Liver (tissue), 9 donors: ENCODE results near the gene ACP7. TPM values are rescaled to one million over a fixed set of nuclear protein-coding genes. Genes with fewer than 3 reads are reported as not detected.

Source experiments
- DNase-seq: peaks from one replicate; pipeline ENCODE4 v3.0.0-alpha.2; 2017; ENCODE audit warnings: low spot score
- H3K27ac ChIP-seq, 2 donors: one replicate each; pipeline ENCODE4 v1.7.0; 2013; ENCODE audit warnings: inconsistent platforms in 2 of 2, low read length in 2 of 2, control low read depth in 1 of 2, low read depth in 1 of 2, mild to moderate bottlenecking in 1 of 2
- H3K27me3 ChIP-seq, 4 donors: one replicate each; pipeline versions ENCODE4 v1.6.1 to v1.7.0; 2013; ENCODE audit warnings: low read length in 3 of 4, inconsistent platforms in 1 of 4, mild to moderate bottlenecking in 1 of 4, moderate library complexity in 1 of 4; ENCODE audit not compliant: control insufficient read depth in 4 of 4, insufficient read depth in 4 of 4
- H3K36me3 ChIP-seq, 4 donors: one replicate each; pipeline versions ENCODE4 v1.6.1 to v1.7.0; 2013; ENCODE audit warnings: low read length in 3 of 4, mild to moderate bottlenecking in 3 of 4, low read depth in 1 of 4, moderate library complexity in 1 of 4; ENCODE audit not compliant: control insufficient read depth in 4 of 4, insufficient read depth in 3 of 4
- H3K4me1 ChIP-seq, 4 donors: one replicate each; pipeline versions ENCODE4 v1.6.1 to v1.7.0; 2013; ENCODE audit warnings: low read length in 3 of 4, mild to moderate bottlenecking in 3 of 4, moderate library complexity in 1 of 4; ENCODE audit not compliant: control insufficient read depth in 4 of 4, insufficient read depth in 4 of 4
- H3K4me3 ChIP-seq, 3 donors: one replicate each; pipeline versions ENCODE4 v1.6.1 to v1.7.0; 2013; ENCODE audit warnings: low read length in 3 of 3, control low read depth in 1 of 3, low read depth in 1 of 3, mild to moderate bottlenecking in 1 of 3
- H3K9ac ChIP-seq, 2 donors: one replicate each; pipeline ENCODE4 v1.7.0; 2013; ENCODE audit warnings: low read length in 2 of 2, mild to moderate bottlenecking in 2 of 2, moderate library complexity in 2 of 2, control low read depth in 1 of 2, low read depth in 1 of 2
- H3K9me3 ChIP-seq, 4 donors: one replicate each; pipeline versions ENCODE4 v1.6.1 to v1.7.0; 2013; ENCODE audit warnings: low read length in 3 of 4; ENCODE audit not compliant: control insufficient read depth in 4 of 4
- EGR1 ChIP-seq, 2 donors: IDR thresholded peaks; 2 replicates each; pipeline ENCODE4 v1.6.1; 2016 to 2018; ENCODE audit warnings: antibody characterized with exemption in 2 of 2, low read depth in 2 of 2
- FOXA2 ChIP-seq: IDR thresholded peaks from 2 replicates; pipeline ENCODE4 v1.6.1; 2016; ENCODE audit warnings: antibody characterized with exemption
- GABPA ChIP-seq, 2 donors: IDR thresholded peaks in 1 of 2; conservative IDR thresholded peaks in 1 of 2; 2 replicates each; pipeline ENCODE4 v1.6.1; 2016; ENCODE audit warnings: antibody characterized with exemption in 2 of 2, mild to moderate bottlenecking in 1 of 2, moderate library complexity in 1 of 2
- HNF4A ChIP-seq, 2 donors: conservative IDR thresholded peaks; 2 replicates each; pipeline ENCODE4 v1.6.1; 2016; ENCODE audit warnings: antibody characterized with exemption in 2 of 2, mild to moderate bottlenecking in 2 of 2
- JUND ChIP-seq, 2 donors: IDR thresholded peaks; 2 replicates each; pipeline ENCODE4 v1.6.1; 2016; ENCODE audit warnings: antibody characterized with exemption in 2 of 2
- NR2F2 ChIP-seq: IDR thresholded peaks from 2 replicates; pipeline ENCODE4 v1.6.1; 2016; ENCODE audit warnings: antibody characterized with exemption
- RAD21 ChIP-seq, 2 donors: IDR thresholded peaks; 2 replicates each; pipeline ENCODE4 v1.6.1; 2016; ENCODE audit warnings: antibody characterized with exemption in 2 of 2, mild to moderate bottlenecking in 2 of 2
- RXRA ChIP-seq, 2 donors: IDR thresholded peaks; 2 replicates each; pipeline ENCODE4 v1.6.1; 2017 to 2018; ENCODE audit warnings: antibody characterized with exemption in 2 of 2, mild to moderate bottlenecking in 1 of 2
- SP1 ChIP-seq: IDR thresholded peaks from 2 replicates; pipeline ENCODE4 v1.6.1; 2018; ENCODE audit warnings: antibody characterized with exemption, mild to moderate bottlenecking
- TAF1 ChIP-seq: conservative IDR thresholded peaks from 2 replicates; pipeline ENCODE4 v1.6.1; 2016; ENCODE audit warnings: antibody characterized with exemption, mild to moderate bottlenecking
- YY1 ChIP-seq: IDR thresholded peaks from 2 replicates; pipeline ENCODE4 v1.6.1; 2016; ENCODE audit warnings: antibody characterized with exemption, mild to moderate bottlenecking
- WGBS: extraction: QIAGEN DNeasy Blood & Tissue Kit; methylation state at CpG from one replicate; pipeline ENCODE4 v1.1.7; 2013; 5-methylcytosine and 5-hydroxymethylcytosine counted together
- polyA plus RNA-seq, 2 donors: library from polyadenylated mRNA; stranded (reverse) in 1 of 2; unstranded in 1 of 2; fragments of 200-250 nt in 1 of 2; fragments of >200 nt in 1 of 2; fragmentation: Nextera tagmentation in 1 of 2; extraction: Ambion mirVana in 1 of 2; gene quantifications; one replicate each; pipeline versions ENCODE4 v1.2.1 to v1.2.3, GENCODE V29; 2013 to 2015
- total RNA-seq, 2 donors: library from RNA; depleted of rRNA; stranded (reverse); fragments of >200 nt; gene quantifications; one replicate each; pipeline ENCODE4 v1.2.3, GENCODE V29; 2014
- TF ChIP-seq, protein P1 (sequence below): fragments of 150-350 bp; IDR thresholded peaks from 2 replicates; pipeline ENCODE4 v1.5.1; 2017; ENCODE audit warnings: improper control_type of control experiment, low read depth, low read length; ENCODE audit not compliant: missing input control
- TF ChIP-seq, protein P2 (sequence below): IDR thresholded peaks from 2 replicates; pipeline ENCODE4 v1.6.1; 2016; ENCODE audit warnings: antibody characterized with exemption
- TF ChIP-seq, protein P3 (sequence below): IDR thresholded peaks from 2 replicates; pipeline ENCODE4 v1.6.1; 2016; ENCODE audit warnings: antibody characterized with exemption
- TF ChIP-seq, protein P4 (sequence below): IDR thresholded peaks from 2 replicates; pipeline ENCODE4 v1.6.1; 2016; ENCODE audit warnings: antibody characterized with exemption
- TF ChIP-seq, protein P5 (sequence below): IDR thresholded peaks from 2 replicates; pipeline ENCODE4 v1.6.1; 2016; ENCODE audit warnings: antibody characterized with exemption, mild to moderate bottlenecking
- donor health status: healthy.
- donor health status: healthy.
- donor health status: healthy.
- donor health status: healthy.
- donor health status: healthy.

ACP7 gene
- total and polyA plus RNA-seq, 4 donors, result 0.05 TPM; not detected in 3

DNA sequence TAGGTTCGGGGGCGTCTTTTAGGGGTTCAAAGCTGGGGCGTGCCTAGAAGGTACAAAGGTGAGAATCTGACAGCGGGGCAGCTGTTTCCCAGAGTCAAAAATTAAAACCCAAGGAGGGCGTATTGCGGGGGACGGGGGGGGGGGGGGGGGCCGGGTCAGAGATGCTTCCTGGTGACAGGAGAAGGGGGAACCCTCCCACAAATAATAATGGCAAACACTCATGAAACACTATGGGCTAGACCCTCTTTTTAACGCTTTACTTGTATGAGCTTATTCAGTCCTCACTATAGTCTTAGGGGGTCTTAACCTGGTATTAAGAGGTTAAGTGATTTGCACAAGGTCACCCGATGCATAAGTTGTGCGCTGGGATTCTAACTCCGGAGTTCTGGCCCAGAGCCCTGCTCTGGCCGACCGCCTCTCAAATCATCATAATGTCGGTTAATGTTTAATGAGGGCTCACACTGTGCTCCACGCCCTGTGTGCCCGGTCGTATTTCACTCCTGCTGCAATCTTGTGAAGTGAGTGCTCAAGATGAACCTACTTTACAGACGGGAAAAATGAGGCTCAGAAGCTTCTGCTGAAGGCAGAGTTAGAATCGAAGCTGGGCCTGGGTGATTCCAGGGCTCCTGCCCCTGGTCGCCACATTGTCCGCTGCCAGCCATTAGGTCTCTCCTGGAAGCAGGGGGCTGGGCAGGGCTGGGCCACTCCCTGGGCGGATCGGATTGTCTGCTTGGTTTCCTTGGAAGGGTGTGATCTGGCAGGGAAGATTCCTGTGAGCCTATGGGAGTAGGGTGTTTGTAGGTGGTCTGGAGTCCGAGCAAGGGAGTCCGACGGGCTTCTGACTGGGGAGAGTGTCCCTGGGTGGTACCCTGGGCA is 42.4 kb downstream of the ACP7 start:
- H3K9me3 ChIP-seq, result no peaks in the 10 kb centered on the region
- peak overlapping the region; percentile 94 to 96 for H3K27ac ChIP-seq
- DNase-seq, result peak; percentile 53
- 16% methylated on average over 27 of the region's 27 CpGs for WGBS
- no peaks in the 10 kb centered on the region for H3K27me3 ChIP-seq
- H3K4me3 ChIP-seq, result peak overlapping the region; percentile 71 to 89 (median 72)
- peak overlapping the region; percentile 42 to 52 for H3K9ac ChIP-seq
- H3K4me1 ChIP-seq, result peaks cover 12 to 56% (median 39%) of the 10 kb centered on the region in 4 donors
- TF ChIP-seq HNF4A (conservative IDR thresholded peaks at IDR 0.05) (peak in 1 of 2 donors; percentile 47), TAF1 (no peak), GABPA (IDR thresholded peaks at IDR 0.05 in 1 of 2, conservative IDR thresholded peaks at IDR 0.05 in 1 of 2) (no peak), FOXA2 (no peak), RAD21 (IDR thresholded peaks at IDR 0.05) (peak; percentile 25), SP1 (peak; percentile 26), RXRA (IDR thresholded peaks at IDR 0.05) (peak in 1 of 2 donors; percentile 19)
- TF ChIP-seq, protein P1, sequence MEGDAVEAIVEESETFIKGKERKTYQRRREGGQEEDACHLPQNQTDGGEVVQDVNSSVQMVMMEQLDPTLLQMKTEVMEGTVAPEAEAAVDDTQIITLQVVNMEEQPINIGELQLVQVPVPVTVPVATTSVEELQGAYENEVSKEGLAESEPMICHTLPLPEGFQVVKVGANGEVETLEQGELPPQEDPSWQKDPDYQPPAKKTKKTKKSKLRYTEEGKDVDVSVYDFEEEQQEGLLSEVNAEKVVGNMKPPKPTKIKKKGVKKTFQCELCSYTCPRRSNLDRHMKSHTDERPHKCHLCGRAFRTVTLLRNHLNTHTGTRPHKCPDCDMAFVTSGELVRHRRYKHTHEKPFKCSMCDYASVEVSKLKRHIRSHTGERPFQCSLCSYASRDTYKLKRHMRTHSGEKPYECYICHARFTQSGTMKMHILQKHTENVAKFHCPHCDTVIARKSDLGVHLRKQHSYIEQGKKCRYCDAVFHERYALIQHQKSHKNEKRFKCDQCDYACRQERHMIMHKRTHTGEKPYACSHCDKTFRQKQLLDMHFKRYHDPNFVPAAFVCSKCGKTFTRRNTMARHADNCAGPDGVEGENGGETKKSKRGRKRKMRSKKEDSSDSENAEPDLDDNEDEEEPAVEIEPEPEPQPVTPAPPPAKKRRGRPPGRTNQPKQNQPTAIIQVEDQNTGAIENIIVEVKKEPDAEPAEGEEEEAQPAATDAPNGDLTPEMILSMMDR, result no peak
- TF ChIP-seq, protein P2, sequence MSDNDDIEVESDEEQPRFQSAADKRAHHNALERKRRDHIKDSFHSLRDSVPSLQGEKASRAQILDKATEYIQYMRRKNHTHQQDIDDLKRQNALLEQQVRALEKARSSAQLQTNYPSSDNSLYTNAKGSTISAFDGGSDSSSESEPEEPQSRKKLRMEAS, result no peak
- no peaks in the 10 kb centered on the region for H3K36me3 ChIP-seq

DNA sequence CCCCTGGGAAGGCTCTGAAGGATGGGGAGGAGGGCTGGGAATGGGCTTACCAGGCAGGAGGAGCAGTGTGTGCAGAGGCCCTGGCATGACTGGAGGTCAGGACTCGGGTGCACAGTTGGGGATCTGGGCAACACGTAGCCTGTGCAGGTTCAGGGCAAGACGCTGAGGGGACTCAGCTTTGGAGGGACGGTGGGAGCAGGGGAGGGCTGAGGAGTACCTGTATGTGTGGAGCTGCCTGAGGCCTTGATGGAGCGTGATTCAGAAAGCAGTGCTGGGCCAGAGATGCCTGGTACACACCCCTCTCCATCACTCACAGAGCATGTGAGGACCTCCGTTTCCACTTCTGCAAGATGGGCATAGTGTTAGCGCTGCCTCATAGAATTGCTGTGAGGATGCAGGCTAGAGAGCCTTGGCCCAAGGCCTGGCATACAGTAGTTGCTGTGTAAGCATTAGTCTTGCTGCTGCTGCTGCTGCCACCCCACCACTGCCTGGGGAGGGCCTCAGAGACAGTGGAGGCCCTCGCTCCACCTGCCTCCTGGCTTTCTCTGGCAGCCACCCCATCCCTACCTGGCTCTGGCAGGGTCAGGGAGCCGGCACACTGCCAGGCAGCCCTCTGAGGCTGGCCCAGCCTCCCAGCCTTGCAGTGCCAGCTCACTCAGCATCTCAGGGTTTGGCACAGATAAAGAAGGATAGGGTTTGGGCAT is 43.8 kb downstream of the ACP7 start:
- Histone ChIP-seq H3K9me3 (no peaks in the 10 kb centered on the region), H3K9ac (no peak overlapping the region), H3K4me1 (peaks cover 17 to 70% (median 49%) of the 10 kb centered on the region in 4 donors), H3K27me3 (no peaks in the 10 kb centered on the region), H3K36me3 (no peaks in the 10 kb centered on the region), H3K27ac (peak overlapping the region; percentile 0 to 15), H3K4me3 (no peak overlapping the region)
- TF ChIP-seq FOXA2 (no peak), GABPA (IDR thresholded peaks at IDR 0.05 in 1 of 2, conservative IDR thresholded peaks at IDR 0.05 in 1 of 2) (no peak), RAD21 (IDR thresholded peaks at IDR 0.05) (no peak), YY1 (no peak), EGR1 (IDR thresholded peaks at IDR 0.05; ENCODE audit: low read depth in 2 of 2) (no peak), RXRA (IDR thresholded peaks at IDR 0.05) (no peak), JUND (IDR thresholded peaks at IDR 0.05) (no peak), HNF4A (conservative IDR thresholded peaks at IDR 0.05) (no peak), NR2F2 (no peak), TAF1 (no peak)
- TF ChIP-seq, protein P3, sequence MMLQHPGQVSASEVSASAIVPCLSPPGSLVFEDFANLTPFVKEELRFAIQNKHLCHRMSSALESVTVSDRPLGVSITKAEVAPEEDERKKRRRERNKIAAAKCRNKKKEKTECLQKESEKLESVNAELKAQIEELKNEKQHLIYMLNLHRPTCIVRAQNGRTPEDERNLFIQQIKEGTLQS, result no peak
- TF ChIP-seq, protein P2, result no peak
- TF ChIP-seq, protein P4, sequence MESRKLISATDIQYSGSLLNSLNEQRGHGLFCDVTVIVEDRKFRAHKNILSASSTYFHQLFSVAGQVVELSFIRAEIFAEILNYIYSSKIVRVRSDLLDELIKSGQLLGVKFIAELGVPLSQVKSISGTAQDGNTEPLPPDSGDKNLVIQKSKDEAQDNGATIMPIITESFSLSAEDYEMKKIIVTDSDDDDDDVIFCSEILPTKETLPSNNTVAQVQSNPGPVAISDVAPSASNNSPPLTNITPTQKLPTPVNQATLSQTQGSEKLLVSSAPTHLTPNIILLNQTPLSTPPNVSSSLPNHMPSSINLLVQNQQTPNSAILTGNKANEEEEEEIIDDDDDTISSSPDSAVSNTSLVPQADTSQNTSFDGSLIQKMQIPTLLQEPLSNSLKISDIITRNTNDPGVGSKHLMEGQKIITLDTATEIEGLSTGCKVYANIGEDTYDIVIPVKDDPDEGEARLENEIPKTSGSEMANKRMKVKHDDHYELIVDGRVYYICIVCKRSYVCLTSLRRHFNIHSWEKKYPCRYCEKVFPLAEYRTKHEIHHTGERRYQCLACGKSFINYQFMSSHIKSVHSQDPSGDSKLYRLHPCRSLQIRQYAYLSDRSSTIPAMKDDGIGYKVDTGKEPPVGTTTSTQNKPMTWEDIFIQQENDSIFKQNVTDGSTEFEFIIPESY, result no peak
- TF ChIP-seq, protein P5, sequence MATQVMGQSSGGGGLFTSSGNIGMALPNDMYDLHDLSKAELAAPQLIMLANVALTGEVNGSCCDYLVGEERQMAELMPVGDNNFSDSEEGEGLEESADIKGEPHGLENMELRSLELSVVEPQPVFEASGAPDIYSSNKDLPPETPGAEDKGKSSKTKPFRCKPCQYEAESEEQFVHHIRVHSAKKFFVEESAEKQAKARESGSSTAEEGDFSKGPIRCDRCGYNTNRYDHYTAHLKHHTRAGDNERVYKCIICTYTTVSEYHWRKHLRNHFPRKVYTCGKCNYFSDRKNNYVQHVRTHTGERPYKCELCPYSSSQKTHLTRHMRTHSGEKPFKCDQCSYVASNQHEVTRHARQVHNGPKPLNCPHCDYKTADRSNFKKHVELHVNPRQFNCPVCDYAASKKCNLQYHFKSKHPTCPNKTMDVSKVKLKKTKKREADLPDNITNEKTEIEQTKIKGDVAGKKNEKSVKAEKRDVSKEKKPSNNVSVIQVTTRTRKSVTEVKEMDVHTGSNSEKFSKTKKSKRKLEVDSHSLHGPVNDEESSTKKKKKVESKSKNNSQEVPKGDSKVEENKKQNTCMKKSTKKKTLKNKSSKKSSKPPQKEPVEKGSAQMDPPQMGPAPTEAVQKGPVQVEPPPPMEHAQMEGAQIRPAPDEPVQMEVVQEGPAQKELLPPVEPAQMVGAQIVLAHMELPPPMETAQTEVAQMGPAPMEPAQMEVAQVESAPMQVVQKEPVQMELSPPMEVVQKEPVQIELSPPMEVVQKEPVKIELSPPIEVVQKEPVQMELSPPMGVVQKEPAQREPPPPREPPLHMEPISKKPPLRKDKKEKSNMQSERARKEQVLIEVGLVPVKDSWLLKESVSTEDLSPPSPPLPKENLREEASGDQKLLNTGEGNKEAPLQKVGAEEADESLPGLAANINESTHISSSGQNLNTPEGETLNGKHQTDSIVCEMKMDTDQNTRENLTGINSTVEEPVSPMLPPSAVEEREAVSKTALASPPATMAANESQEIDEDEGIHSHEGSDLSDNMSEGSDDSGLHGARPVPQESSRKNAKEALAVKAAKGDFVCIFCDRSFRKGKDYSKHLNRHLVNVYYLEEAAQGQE, result no peak
- no peak for DNase-seq
- 47% methylated on average over 9 of the region's 9 CpGs for WGBS
